HEK293 (cell line): ENCODE measurements around the gene ITSN1.

ENCODE experiments used
- BCL11B ChIP-seq: fragments of 450-650 bp; formaldehyde crosslinking; IDR thresholded peaks from 2 replicates; pipeline ENCODE4 v1.5.1; 2016; ENCODE audit warnings: low read depth, missing biosample characterization, missing genetic modification characterization
- ELK4 ChIP-seq: IDR thresholded peaks from 2 replicates; pipeline ENCODE4 v1.6.1; 2011; ENCODE audit warnings: mild to moderate bottlenecking, low read depth, low read length, borderline replicate concordance
- HOXC10 ChIP-seq: sonication (generic); formaldehyde crosslinking; IDR thresholded peaks from 2 replicates; pipeline ENCODE4 v1.8.1; 2023; ENCODE audit warnings: mild to moderate bottlenecking, missing genetic modification reagents
- KLF1 ChIP-seq: fragments of 450-650 bp; formaldehyde crosslinking; IDR thresholded peaks from 2 replicates; pipeline ENCODE4 v1.5.1; 2016; ENCODE audit warnings: missing biosample characterization, missing genetic modification characterization
- KLF17 ChIP-seq: fragments of 450-650 bp; formaldehyde crosslinking; IDR thresholded peaks from 2 replicates; pipeline ENCODE4 v1.5.1; 2016; ENCODE audit warnings: missing biosample characterization, missing genetic modification characterization
- KLF7 ChIP-seq: fragments of 450-650 bp; formaldehyde crosslinking; IDR thresholded peaks from 2 replicates; pipeline ENCODE4 v1.5.1; 2016; ENCODE audit warnings: missing biosample characterization, missing genetic modification characterization, borderline replicate concordance
- KLF8 ChIP-seq: fragments of 450-650 bp; formaldehyde crosslinking; IDR thresholded peaks from 2 replicates; pipeline ENCODE4 v1.5.1; 2016; ENCODE audit warnings: missing biosample characterization, missing genetic modification characterization
- PRDM10 ChIP-seq: fragments of 450-650 bp; formaldehyde crosslinking; IDR thresholded peaks from 2 replicates; pipeline ENCODE4 v1.5.1; 2016; ENCODE audit warnings: missing biosample characterization, missing genetic modification characterization
- ZBTB44 ChIP-seq: fragments of 450-650 bp; IDR thresholded peaks from 2 replicates; pipeline ENCODE4 v1.5.1; 2018; ENCODE audit warnings: missing biosample characterization, mild to moderate bottlenecking, missing genetic modification characterization
- ZFP3 ChIP-seq: fragments of 450-650 bp; formaldehyde crosslinking; IDR thresholded peaks from 2 replicates; pipeline ENCODE4 v1.5.1; 2016; ENCODE audit warnings: low read depth, missing biosample characterization, missing genetic modification characterization
- ZNF138 ChIP-seq: fragments of 450-650 bp; formaldehyde crosslinking; IDR thresholded peaks from 2 replicates; pipeline ENCODE4 v1.5.1; 2016; ENCODE audit warnings: missing biosample characterization, missing genetic modification characterization, borderline replicate concordance
- ZNF19 ChIP-seq: fragments of 450-650 bp; formaldehyde crosslinking; IDR thresholded peaks from 2 replicates; pipeline ENCODE4; 2016; ENCODE audit warnings: missing biosample characterization, missing genetic modification characterization, low read depth
- ZNF2 ChIP-seq: fragments of 450-650 bp; formaldehyde crosslinking; IDR thresholded peaks from 2 replicates; pipeline ENCODE4 v1.5.1; 2016; ENCODE audit warnings: missing biosample characterization, missing genetic modification characterization
- ZNF26 ChIP-seq: fragments of 450-650 bp; formaldehyde crosslinking; IDR thresholded peaks from 2 replicates; pipeline ENCODE4 v1.5.1; 2016; ENCODE audit warnings: missing biosample characterization, missing genetic modification characterization
- ZNF280D ChIP-seq: fragments of 450-650 bp; formaldehyde crosslinking; IDR thresholded peaks from 2 replicates; pipeline ENCODE4 v1.5.1; 2016; ENCODE audit warnings: missing biosample characterization, missing genetic modification characterization
- ZNF341 ChIP-seq: fragments of 450-650 bp; formaldehyde crosslinking; IDR thresholded peaks from 2 replicates; pipeline ENCODE4; 2016; ENCODE audit warnings: low read depth, missing biosample characterization, missing genetic modification characterization
- ZNF37A ChIP-seq: fragments of 450-650 bp; IDR thresholded peaks from 2 replicates; pipeline ENCODE4 v1.5.1; 2018; ENCODE audit warnings: missing biosample characterization, missing genetic modification characterization
- ZNF473 ChIP-seq: fragments of 450-650 bp; formaldehyde crosslinking; IDR thresholded peaks from 2 replicates; pipeline ENCODE4 v1.5.1; 2017; ENCODE audit warnings: missing biosample characterization, missing genetic modification characterization
- ZNF501 ChIP-seq: fragments of 450-650 bp; formaldehyde crosslinking; IDR thresholded peaks from 2 replicates; pipeline ENCODE4 v1.5.1; 2016; ENCODE audit warnings: missing biosample characterization, missing genetic modification characterization
- ZNF530 ChIP-seq: fragments of 450-650 bp; formaldehyde crosslinking; IDR thresholded peaks from 2 replicates; pipeline ENCODE4 v1.5.1; 2016; ENCODE audit warnings: low read depth, missing biosample characterization, missing genetic modification characterization
- ZNF610 ChIP-seq: fragments of 450-650 bp; formaldehyde crosslinking; IDR thresholded peaks from 2 replicates; pipeline ENCODE4 v1.5.1; 2016; ENCODE audit warnings: missing biosample characterization, missing genetic modification characterization, borderline replicate concordance
- ZNF626 ChIP-seq: fragments of 450-650 bp; sonication (Bioruptor Pico); formaldehyde crosslinking; IDR thresholded peaks from 2 replicates; pipeline ENCODE4 v1.5.1; 2018; ENCODE audit warnings: missing biosample characterization, missing genetic modification characterization, inconsistent platforms
- ZNF792 ChIP-seq: fragments of 450-650 bp; formaldehyde crosslinking; IDR thresholded peaks from 2 replicates; pipeline ENCODE4 v1.5.1; 2016; ENCODE audit warnings: missing biosample characterization, missing genetic modification characterization
- ZSCAN23 ChIP-seq: fragments of 450-650 bp; formaldehyde crosslinking; IDR thresholded peaks from 2 replicates; pipeline ENCODE4 v1.5.1; 2016; ENCODE audit warnings: missing biosample characterization, missing genetic modification characterization
- ZSCAN5A ChIP-seq: fragments of 450-650 bp; formaldehyde crosslinking; IDR thresholded peaks from 2 replicates; pipeline ENCODE4 v1.5.1; 2016; ENCODE audit warnings: missing biosample characterization, missing genetic modification characterization

ITSN1 gene

GRCh38 chr21:33642027-33642895 is at the start of gene ITSN1 (continued):
- TF ChIP-seq PRDM10 (peak; percentile 91), ZFP3 (no peak), ZSCAN5A (tag by site-specific recombination) (peak; percentile 96), KLF1 (tag by site-specific recombination) (peak; percentile 73), ZNF473 (tag by site-specific recombination) (no peak), ZNF626 (tag by site-specific recombination) (no peak), ELK4 (no peak), KLF17 (peak; percentile 81; the same call in 1 of the 2 replicates), ZNF530 (no peak), ZNF792 (tag by site-specific recombination) (no peak), KLF7 (peak; percentile 69), ZNF610 (tag by site-specific recombination) (peak; percentile 91), ZNF2 (tag by site-specific recombination) (peak; percentile 72), ZNF26 (tag by site-specific recombination) (no peak), ZNF138 (tag by site-specific recombination) (no peak), ZSCAN23 (tag by site-specific recombination) (peak; percentile 30; the same call in 1 of the 2 replicates), KLF8 (peak; percentile 95), ZBTB44 (tag by site-specific recombination) (peak; percentile 25; the same call in 1 of the 2 replicates), BCL11B (tag by site-specific recombination) (peak; percentile 60; the same call in 1 of the 2 replicates), HOXC10 (CRISPR knock-in tag) (peak; percentile 95), ZNF37A (tag by site-specific recombination) (no peak; the same call in 1 of the 2 replicates), ZNF19 (tag by site-specific recombination) (no peak), ZNF501 (tag by site-specific recombination) (no peak), ZNF341 (peak; percentile 75), ZNF280D (no peak)
